OCI-LY7 (cell line): ENCODE measurements around the gene DGKB. TPM values are rescaled to one million over a fixed set of nuclear protein-coding genes. Genes with fewer than 3 reads are reported as not detected.

Experiments
- BruUV-seq: library from RNA; stranded (reverse); fragments of 400-500 nt; replicated peaks from 2 replicates; lab custom pipeline; 2021; lab: Mats Ljungman, UMichigan
- CTCF ChIA-PET: fragments of 300-600 bp; sonication (Branson Sonifier 250); formaldehyde crosslinking; loops from one replicate; lab custom pipeline; 2022; ENCODE audit warnings: antibody characterized with exemption; ENCODE audit not compliant: unreplicated experiment; lab: Charles Lee
- POLR2A ChIA-PET: fragments of 300-600 bp; sonication (Branson Sonifier 250); formaldehyde crosslinking; loops from one replicate; lab custom pipeline; 2022; ENCODE audit warnings: antibody characterized with exemption; lab: Charles Lee
- DNase-seq: peaks from one replicate; pipeline ENCODE4 v3.0.0-alpha.2; 2015; ENCODE audit warnings: low spot score
- H2AFZ ChIP-seq: fragments of 200-600 bp; sonication (generic), shearing (Covaris generic); 2 replicates; pipeline ENCODE4 v1.6.1; 2014; ENCODE audit warnings: mild to moderate bottlenecking, antibody characterized with exemption, low read length, moderate library complexity
- H3K27ac ChIP-seq: fragments of 200-600 bp; sonication (generic); 2 replicates; pipeline ENCODE4 v1.5.1; 2014; ENCODE audit warnings: mixed run types, low read depth, mild to moderate bottlenecking, moderate library complexity, low read length, inconsistent platforms; ENCODE audit not compliant: poor library complexity, severe bottlenecking
- H3K36me3 ChIP-seq: fragments of 200-600 bp; sonication (generic); 2 replicates; pipeline ENCODE4 v1.6.1; 2014; ENCODE audit warnings: mild to moderate bottlenecking, antibody characterized with exemption, low read length, moderate library complexity, mixed read lengths; ENCODE audit not compliant: insufficient read depth
- H3K4me1 ChIP-seq: fragments of 200-600 bp; sonication (generic); 2 replicates; pipeline ENCODE4 v1.5.1; 2014; ENCODE audit warnings: mild to moderate bottlenecking, low read length; ENCODE audit not compliant: insufficient read depth, poor library complexity, severe bottlenecking
- H3K4me2 ChIP-seq: fragments of 200-600 bp; sonication (generic); 2 replicates; pipeline ENCODE4 v1.6.1; 2014; ENCODE audit warnings: mild to moderate bottlenecking, low read length
- H3K4me3 ChIP-seq: fragments of 200-600 bp; sonication (generic); 2 replicates; pipeline ENCODE4 v1.5.1; 2014; ENCODE audit warnings: mild to moderate bottlenecking, low read depth, low read length; ENCODE audit not compliant: poor library complexity, severe bottlenecking
- H3K79me2 ChIP-seq: fragments of 200-600 bp; sonication (generic); 2 replicates; pipeline ENCODE4 v1.6.1; 2016; ENCODE audit warnings: low read depth, mild to moderate bottlenecking, low read length, moderate library complexity, mixed read lengths; ENCODE audit not compliant: insufficient read depth
- H3K9me2 ChIP-seq: fragments of 200-600 bp; sonication (generic); 2 replicates; pipeline ENCODE4 v1.6.1; 2016; ENCODE audit warnings: mild to moderate bottlenecking, low read length, mixed read lengths; ENCODE audit not compliant: insufficient read depth
- H3K9me3 ChIP-seq: fragments of 200-600 bp; sonication (generic); 2 replicates; pipeline ENCODE4 v1.6.1; 2014; ENCODE audit warnings: mild to moderate bottlenecking, mixed run types, low read length, mixed read lengths
- H4K20me1 ChIP-seq: fragments of 200-600 bp; sonication (generic); 2 replicates; pipeline ENCODE4 v1.6.1; 2014; ENCODE audit warnings: mild to moderate bottlenecking, antibody characterized with exemption, low read length, moderate library complexity, mixed read lengths; ENCODE audit not compliant: insufficient read depth
- CTCF ChIP-seq: fragments of 200-600 bp; sonication (generic); conservative IDR thresholded peaks from 2 replicates; pipeline ENCODE4 v1.5.1; 2014; ENCODE audit warnings: mild to moderate bottlenecking, antibody characterized with exemption, low read length, moderate library complexity, mixed read lengths
- EZH2phosphoT487 ChIP-seq: fragments of 200-600 bp; sonication (generic); IDR thresholded peaks from 2 replicates; pipeline ENCODE4 v1.6.1; 2018; ENCODE audit warnings: low read depth, borderline replicate concordance, mild to moderate bottlenecking, mixed run types, antibody characterized with exemption, low read length, moderate library complexity, mixed read lengths
- intact Hi-C: fragments of 100-400 bp; cut with micrococcal nuclease; formaldehyde crosslinking; loops from one replicate; pipeline ENCODE4 v1.10.0; 2022; ENCODE audit not compliant: unreplicated experiment
- total RNA-seq, 2 experiments: library from RNA; depleted of rRNA in 1 of 2; stranded (reverse); fragments of >200 nt in 1 of 2; shearing (Covaris generic) in 1 of 2; gene quantifications; 2 replicates each; pipeline ENCODE4 v1.2.3, GENCODE V29; 2014 to 2022

The DGKB gene
- total RNA-seq, 2 experiments from 2014 or later, result not detected

GRCh38 chr7:14504134-14504533 is 398.4 kb downstream of the DGKB start:
- ChIA-PET POLR2A (no interaction called here), CTCF (no interaction called here)
- H3K79me2 ChIP-seq, result no peaks in the 10 kb centered on the region
- no peaks in the 10 kb centered on the region for H4K20me1 ChIP-seq
- H3K27ac ChIP-seq, result no peak overlapping the region
- H3K9me2 ChIP-seq, result no peaks in the 10 kb centered on the region
- DNase-seq, result no peak
- no peak overlapping the region for H3K4me3 ChIP-seq
- intact Hi-C loops, result no loop called here
- no peak overlapping the region for H3K4me2 ChIP-seq
- no peak for TF ChIP-seq EZH2phosphoT487
- no peak for TF ChIP-seq CTCF
- H3K9me3 ChIP-seq, result no peaks in the 10 kb centered on the region
- BruUV-seq, result no TSS peak
- no peaks in the 10 kb centered on the region for H3K36me3 ChIP-seq
- no peaks in the 10 kb centered on the region for H3K4me1 ChIP-seq
- H2AFZ ChIP-seq, result no peak overlapping the region

- ChIA-PET POLR2A (no interaction called here), CTCF (no interaction called here)
- DNase-seq, result no peak
- no peak overlapping the region for H3K4me3 ChIP-seq
- H3K9me3 ChIP-seq, result no peaks in the 10 kb centered on the region
- H3K9me2 ChIP-seq, result no peaks in the 10 kb centered on the region
- no peak overlapping the region for H3K27ac ChIP-seq
- no peaks in the 10 kb centered on the region for H3K36me3 ChIP-seq
- H3K79me2 ChIP-seq, result no peaks in the 10 kb centered on the region
- no TSS peak for BruUV-seq
- no peaks in the 10 kb centered on the region for H3K4me1 ChIP-seq
- no peak overlapping the region for H2AFZ ChIP-seq
- H3K4me2 ChIP-seq, result no peak overlapping the region
- no peak for TF ChIP-seq CTCF
- TF ChIP-seq EZH2phosphoT487, result no peak
- intact Hi-C loops, result no loop called here
- H4K20me1 ChIP-seq, result no peaks in the 10 kb centered on the region
These were observed 398.9 kb downstream of the DGKB start for GRCh38 chr7:14503623-14504022.

DNA sequence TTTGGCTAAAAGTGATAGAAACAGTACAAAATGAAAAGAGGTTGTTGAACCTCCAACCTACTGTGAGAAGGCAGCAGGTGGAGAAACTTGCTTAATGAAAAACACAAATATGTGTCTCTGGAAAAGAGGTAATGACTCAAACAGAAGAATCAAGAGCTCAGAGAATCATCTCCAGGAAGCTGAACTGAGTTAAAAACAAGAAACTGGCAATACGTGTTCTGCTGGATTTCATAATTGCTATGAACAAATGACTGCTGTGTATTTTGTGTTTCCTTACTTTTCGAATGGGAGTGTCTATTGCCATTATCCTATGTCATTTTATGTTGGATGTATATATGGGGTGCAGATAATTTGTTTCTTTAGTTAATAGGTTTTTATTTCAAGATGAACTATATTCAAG is 401.1 kb downstream of the DGKB start:
- CTCF ChIA-PET, result no interaction called here
- Histone ChIP-seq H3K27ac (no peak overlapping the region), H3K4me1 (no peaks in the 10 kb centered on the region), H3K79me2 (no peaks in the 10 kb centered on the region), H3K9me3 (no peaks in the 10 kb centered on the region), H3K4me2 (no peak overlapping the region), H2AFZ (no peak overlapping the region), H3K9me2 (no peaks in the 10 kb centered on the region), H4K20me1 (no peaks in the 10 kb centered on the region), H3K4me3 (no peak overlapping the region), H3K36me3 (no peaks in the 10 kb centered on the region)
- TF ChIP-seq CTCF (no peak), EZH2phosphoT487 (no peak)
- DNase-seq, result no peak
- intact Hi-C loops, result no loop called here
- no TSS peak for BruUV-seq
- POLR2A ChIA-PET, result interaction anchor here (1.1 kb wide), 1 partner anchor 25 kb away, joined by 3 read pairs; no protein-coding TSS in a partner anchor
